ENCODE data around the gene KCNK4. TPM values are rescaled to one million over a fixed set of nuclear protein-coding genes. Genes with fewer than 3 reads are reported as not detected.

KCNK4 gene
- polyA plus RNA-seq, 1 donor (not counting 4 experiments of a cell fraction or from before 2014, with no cell fraction given) = not detected

DNA sequence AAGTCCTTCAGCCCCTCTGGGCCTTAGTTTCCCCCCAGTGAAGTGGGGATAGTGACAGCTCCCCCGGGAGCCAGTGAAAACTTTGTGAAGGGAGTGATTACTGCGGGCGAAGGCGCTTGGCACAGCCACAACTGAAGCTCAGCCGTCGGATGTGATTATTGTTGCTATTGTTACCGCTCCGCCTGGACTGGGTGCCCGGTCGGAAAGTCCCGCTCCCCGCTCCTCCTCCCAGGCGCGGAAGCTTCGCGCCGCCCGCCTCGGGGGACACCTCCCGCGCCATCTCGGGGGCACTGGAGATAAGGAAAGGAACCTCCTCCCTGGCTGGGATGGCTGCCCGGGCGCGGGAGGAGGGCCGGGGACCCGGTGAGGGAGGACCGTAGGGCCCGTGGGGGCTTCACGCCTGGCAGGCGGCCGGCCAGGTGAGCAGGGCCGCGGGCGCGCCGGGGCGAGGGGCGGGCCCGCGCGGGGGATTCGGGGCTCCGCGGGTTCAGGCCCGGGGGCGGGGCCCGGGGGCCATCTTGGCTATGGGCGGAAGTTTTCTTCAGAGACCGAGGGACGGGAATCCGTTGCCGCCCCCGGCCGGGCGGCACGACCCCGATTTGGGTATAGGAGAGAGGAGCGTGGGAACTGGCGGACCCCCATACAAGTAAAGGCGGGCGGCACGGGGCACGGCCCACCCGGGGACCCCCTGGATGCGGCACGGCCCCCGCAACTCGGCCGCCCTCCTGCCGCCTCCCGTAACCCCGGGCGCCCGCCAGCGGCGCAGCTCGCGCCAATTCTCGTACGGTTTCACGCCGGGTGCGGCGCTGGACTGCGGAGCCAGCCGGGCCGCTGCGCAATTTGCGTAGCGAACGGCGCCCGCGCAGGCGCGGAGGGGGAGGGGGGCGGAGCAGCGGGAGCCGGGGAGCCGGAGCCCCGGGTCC, 5.9 kb upstream of the KCNK4 start, which contains the start of gene GPR137:
Gene GPR137, plus strand, starts transcription at position 887 of the 923 bp plus-strand sequence. CDS start 677 bp downstream, outside the sequence.
- DNase-seq (ENCODE audit: low read depth, low spot score) (no peak), FAIRE-seq (no peak)
- no peak for TF ChIP-seq CTCF (optimal IDR thresholded peaks at IDR 0.05 in 1 of 3, IDR thresholded peaks at IDR 0.05 in 1 of 3, conservative IDR thresholded peaks at IDR 0.05 in 1 of 3; ENCODE audit: extremely low read depth in 1 of 3, insufficient read depth in 2 of 3, low read length in 3 of 3)
- no peak for TF ChIP-seq EZH2 (IDR thresholded peaks at IDR 0.05; ENCODE audit: low read length)
- dilution Hi-C loops (cut with MboI; ENCODE audit: extremely low pct_ligation_motif_present, low sequenced_read_pairs) = no loop called here
- Histone ChIP-seq H3K9me1 (ENCODE audit: control insufficient read depth, extremely low read depth, insufficient read depth, low read length) (no peaks in the 10 kb centered on the region), H3K9me3 (ENCODE audit: control insufficient read depth, low read depth, low read length) (no peaks in the 10 kb centered on the region), H3K79me2 (ENCODE audit: control insufficient read depth, insufficient read depth, low read length) (peaks cover 11% of the 10 kb centered on the region), H3K9ac (ENCODE audit: control insufficient read depth, extremely low read depth, insufficient read depth, low read length) (peak within 1 kb of the TSS; percentile 92), H3K4me3 (ENCODE audit: control insufficient read depth in 2 of 3, extremely low read depth in 1 of 3, insufficient read depth in 2 of 3, low read depth in 1 of 3, low read length in 3 of 3) (peak within 1 kb of the TSS; percentile 72 to 92 (median 91)), H3K36me3 (ENCODE audit: control insufficient read depth in 2 of 2, extremely low read depth in 1 of 2, insufficient read depth in 2 of 2, low read length in 2 of 2) (peaks cover 10% of the 10 kb centered on the region in 2 experiments), H3K27ac (ENCODE audit: control insufficient read depth, insufficient read depth, low read length) (peak within 1 kb of the TSS; percentile 92), H4K20me1 (ENCODE audit: control insufficient read depth, extremely low read depth, insufficient read depth, low read length) (no peaks in the 10 kb centered on the region), H3K4me1 (ENCODE audit: control insufficient read depth, extremely low read depth, insufficient read depth, low read length) (peaks cover 11% of the 10 kb centered on the region), H3K4me2 (ENCODE audit: control insufficient read depth, extremely low read depth, insufficient read depth, low read depth, low read length) (peak within 1 kb of the TSS; percentile 98), H3K27me3 (ENCODE audit: control insufficient read depth, extremely low read depth, insufficient read depth, low read length) (no peaks in the 10 kb centered on the region), H2AFZ (ENCODE audit: control insufficient read depth, low read length) (peak within 1 kb of the TSS; percentile 73)

- Histone ChIP-seq H2AFZ (ENCODE audit: control insufficient read depth, low read length) (peak overlapping the region; percentile 22), H3K4me1 (ENCODE audit: control insufficient read depth, extremely low read depth, insufficient read depth, low read length) (peaks cover 11% of the 10 kb centered on the region), H3K9me1 (ENCODE audit: control insufficient read depth, extremely low read depth, insufficient read depth, low read length) (no peaks in the 10 kb centered on the region), H3K79me2 (ENCODE audit: control insufficient read depth, insufficient read depth, low read length) (peaks cover 11% of the 10 kb centered on the region), H4K20me1 (ENCODE audit: control insufficient read depth, extremely low read depth, insufficient read depth, low read length) (no peaks in the 10 kb centered on the region), H3K4me2 (ENCODE audit: control insufficient read depth, extremely low read depth, insufficient read depth, low read depth, low read length) (peak overlapping the region; percentile 98), H3K36me3 (ENCODE audit: control insufficient read depth in 2 of 2, extremely low read depth in 1 of 2, insufficient read depth in 2 of 2, low read length in 2 of 2) (peaks cover 10% of the 10 kb centered on the region in 2 experiments), H3K4me3 (ENCODE audit: control insufficient read depth in 2 of 3, extremely low read depth in 1 of 3, insufficient read depth in 2 of 3, low read depth in 1 of 3, low read length in 3 of 3) (peak overlapping the region; percentile 72 to 92 (median 91)), H3K27me3 (ENCODE audit: control insufficient read depth, extremely low read depth, insufficient read depth, low read length) (peaks cover 7% of the 10 kb centered on the region), H3K9ac (ENCODE audit: control insufficient read depth, extremely low read depth, insufficient read depth, low read length) (peak overlapping the region; percentile 92), H3K27ac (ENCODE audit: control insufficient read depth, insufficient read depth, low read length) (peak overlapping the region; percentile 92), H3K9me3 (ENCODE audit: control insufficient read depth, low read depth, low read length) (no peaks in the 10 kb centered on the region)
- FAIRE-seq = no peak
- TF ChIP-seq CTCF (optimal IDR thresholded peaks at IDR 0.05 in 1 of 3, IDR thresholded peaks at IDR 0.05 in 1 of 3, conservative IDR thresholded peaks at IDR 0.05 in 1 of 3; ENCODE audit: extremely low read depth in 1 of 3, insufficient read depth in 2 of 3, low read length in 3 of 3) = peak; percentile 9 to 60 (median 13)
- TF ChIP-seq EZH2 (IDR thresholded peaks at IDR 0.05; ENCODE audit: low read length) = no peak
- DNase-seq (ENCODE audit: low read depth, low spot score) = no peak
- dilution Hi-C loops (cut with MboI; ENCODE audit: extremely low pct_ligation_motif_present, low sequenced_read_pairs) = no loop called here
Observed at GRCh38 chr11:64285885-64286800, 5.0 kb upstream of the KCNK4 start.
